GM12878 (cell line): ENCODE results near the gene FKBP15. TPM values are rescaled to one million over a fixed set of nuclear protein-coding genes. Genes with fewer than 3 reads are reported as not detected.

Experiments
- ATAC-seq: fragments of 200-7000 bp; cut with Tn5 transposase; 3 replicates; pipeline ENCODE4 v1.9.1; 2020; ENCODE audit warnings: mild to moderate bottlenecking, moderate library complexity
- BruUV-seq: library from RNA; stranded (reverse); fragments of 400-500 nt; replicated peaks from 2 replicates; lab custom pipeline; 2021; lab: Mats Ljungman, UMichigan
- CTCF ChIA-PET: fragments of 300-600 bp; sonication (Branson Sonifier 250); formaldehyde crosslinking; extraction: SDS; loops from one replicate; lab custom pipeline; 2021; ENCODE audit warnings: inconsistent platforms; lab: Yijun Ruan, JAX
- POLR2A ChIA-PET: fragments of 350-600 bp; formaldehyde crosslinking; extraction: SDS; loops from one replicate; lab custom pipeline; 2021; ENCODE audit warnings: inconsistent platforms; lab: Charles Lee
- RAD21 ChIA-PET: fragments of 300-600 bp; sonication (Branson Sonifier 250); formaldehyde crosslinking; loops from one replicate; lab custom pipeline; 2023; ENCODE audit warnings: antibody characterized with exemption; ENCODE audit not compliant: unreplicated experiment; lab: Charles Lee
- SMC1A ChIA-PET: fragments of 300-600 bp; sonication (Branson Sonifier 250); formaldehyde crosslinking; loops from one replicate; lab custom pipeline; 2023; ENCODE audit not compliant: unreplicated experiment, uncharacterized antibody; lab: Charles Lee
- DNase-seq: peaks from one replicate; pipeline ENCODE4 v3.0.0-alpha.2; 2011; ENCODE audit warnings: low read depth, low spot score
- FAIRE-seq: peaks from 3 replicates; lab custom pipeline; 2011; peaks lifted over from hg19 to GRCh38; lab: Jason Lieb, UNC
- H2AFZ ChIP-seq: 2 replicates; pipeline ENCODE4 v1.6.0; 2011; ENCODE audit warnings: low read depth, low read length, control low read depth; ENCODE audit not compliant: control insufficient read depth
- H3K27ac ChIP-seq: 2 replicates; pipeline ENCODE4 v1.5.1; 2011; ENCODE audit warnings: control low read depth; ENCODE audit not compliant: control insufficient read depth, insufficient read depth
- H3K27me3 ChIP-seq, 2 experiments: replicated peaks in 1 of 2; 2 replicates each; pipeline versions ENCODE4 v1.6.0 to v1.6.1; 2011; ENCODE audit warnings: low read length in 1 of 2; ENCODE audit not compliant: control insufficient read depth in 2 of 2, insufficient read depth in 2 of 2
- H3K36me3 ChIP-seq, 2 experiments: 2 replicates each; pipeline ENCODE4 v1.5.1; 2011; ENCODE audit warnings: low read length in 1 of 2; ENCODE audit not compliant: control insufficient read depth in 2 of 2, insufficient read depth in 2 of 2
- H3K4me1 ChIP-seq: 2 replicates; pipeline ENCODE4 v1.6.1; 2011; ENCODE audit warnings: mild to moderate bottlenecking, low read length, moderate library complexity, mixed read lengths; ENCODE audit not compliant: control insufficient read depth, insufficient read depth
- H3K4me2 ChIP-seq: 2 replicates; pipeline ENCODE4 v1.6.0; 2011; ENCODE audit warnings: control low read depth; ENCODE audit not compliant: control insufficient read depth, insufficient read depth
- H3K4me3 ChIP-seq: fragments of 200-600 bp; sonication (generic); 2 replicates; pipeline ENCODE4 v1.5.1; 2016
- H3K79me2 ChIP-seq: 2 replicates; pipeline ENCODE4 v1.6.0; 2011; ENCODE audit warnings: low read length; ENCODE audit not compliant: control insufficient read depth, insufficient read depth
- H3K9ac ChIP-seq: 2 replicates; pipeline ENCODE4 v1.8.0; 2011; ENCODE audit warnings: low read length, control low read depth, mixed read lengths; ENCODE audit not compliant: control insufficient read depth, insufficient read depth
- H3K9me3 ChIP-seq: replicated peaks from 3 replicates; pipeline ENCODE4 v1.5.1; 2011; ENCODE audit warnings: mild to moderate bottlenecking, low read length; ENCODE audit not compliant: control insufficient read depth, insufficient read depth
- H4K20me1 ChIP-seq: 2 replicates; pipeline ENCODE4 v1.6.0; 2011; ENCODE audit not compliant: control insufficient read depth, insufficient read depth
- BCL3 ChIP-seq: IDR thresholded peaks from 2 replicates; pipeline ENCODE4 v1.6.1; 2011; ENCODE audit warnings: borderline replicate concordance, low read depth, mild to moderate bottlenecking, moderate library complexity, low read length; ENCODE audit not compliant: insufficient read depth, poor library complexity, severe bottlenecking
- BHLHE40 ChIP-seq, 2 experiments: fragments of 450-650 bp in 1 of 2; IDR thresholded peaks; 2 replicates each; pipeline ENCODE4 v1.6.1; 2011 to 2017; ENCODE audit warnings: low read depth in 2 of 2, borderline replicate concordance in 1 of 2, improper control_type of control experiment in 1 of 2, low read length in 1 of 2, mild to moderate bottlenecking in 1 of 2
- FOXM1 ChIP-seq: IDR thresholded peaks from 2 replicates; pipeline ENCODE4 v1.6.1; 2012; ENCODE audit warnings: low read depth, mild to moderate bottlenecking, inconsistent platforms, low read length, moderate library complexity
- IRF4 ChIP-seq: IDR thresholded peaks from 2 replicates; pipeline ENCODE4 v1.6.1; 2011; ENCODE audit warnings: low read depth, low read length
- JUNB ChIP-seq: IDR thresholded peaks from 2 replicates; pipeline ENCODE4 v1.6.1; 2016; ENCODE audit warnings: antibody characterized with exemption, mild to moderate bottlenecking
- LARP7 ChIP-seq: fragments of 450-650 bp; IDR thresholded peaks from 2 replicates; pipeline ENCODE4 v1.6.1; 2017; ENCODE audit warnings: mild to moderate bottlenecking
- SMARCA5 ChIP-seq: fragments of 450-650 bp; IDR thresholded peaks from 2 replicates; pipeline ENCODE4 v1.6.1; 2017; ENCODE audit warnings: mild to moderate bottlenecking
- SMC3 ChIP-seq: IDR thresholded peaks from 2 replicates; pipeline ENCODE4 v1.6.1; 2011; ENCODE audit warnings: low read length, improper control_type of control experiment, borderline replicate concordance
- TARDBP ChIP-seq: IDR thresholded peaks from 2 replicates; pipeline ENCODE4 v1.6.1; 2016; ENCODE audit warnings: borderline replicate concordance
- TBL1XR1 ChIP-seq: IDR thresholded peaks from 2 replicates; pipeline ENCODE4 v1.6.1; 2012; ENCODE audit warnings: low read depth, low read length, improper control_type of control experiment
- TCF3 ChIP-seq: IDR thresholded peaks from 2 replicates; pipeline ENCODE4 v1.6.1; 2012; ENCODE audit warnings: low read depth, mild to moderate bottlenecking, low read length, borderline replicate concordance; ENCODE audit not compliant: insufficient read depth
- WRNIP1 ChIP-seq: IDR thresholded peaks from 2 replicates; pipeline ENCODE4 v1.6.1; 2011; ENCODE audit warnings: low read depth, low read length, improper control_type of control experiment, borderline replicate concordance
- ZNF592 ChIP-seq: fragments of 450-650 bp; IDR thresholded peaks from 2 replicates; pipeline ENCODE4 v1.6.1; 2017; ENCODE audit warnings: mild to moderate bottlenecking, moderate library complexity
- whole genome bisulfite sequencing: methylation state at CpG from one replicate; pipeline ENCODE4 v1.1.6; 2016; ENCODE audit warnings: low lambda C conversion rate; ENCODE audit not compliant: insufficient replicate concordance, insufficient coverage; ENCODE audit errors: missing lambda C conversion rate; 5-methylcytosine and 5-hydroxymethylcytosine counted together
- in situ Hi-C: fragments of 300-500 bp; cut with MboI; formaldehyde crosslinking; loops from 9 replicates; pipeline ENCODE4 v1.14.3; 2018; ENCODE audit warnings: mixed read lengths
- intact Hi-C: fragments of 100-400 bp; cut with micrococcal nuclease; formaldehyde crosslinking; loops from one replicate; pipeline ENCODE4 v1.14.2; 2022; ENCODE audit not compliant: unreplicated experiment
- polyA plus RNA-seq, 11 experiments: library from polyadenylated mRNA; depleted of rRNA in 4 of 11; unstranded in 6 of 11; stranded (reverse) in 5 of 11; fragments of >200 nt; fragmentation: Nextera tagmentation in 4 of 11; fragmentation: Illumina TruSeq in 1 of 11; extraction: Ambion mirVana in 4 of 11; extraction: Trizol in 1 of 11; gene quantifications; 1 replicate in 1 of 11; 2 replicates in 10 of 11; pipeline versions ENCODE4 v1.2.1 to v1.2.3, GENCODE V29; 2011 to 2016; ENCODE audit warnings: inconsistent platforms in 2 of 11, missing spikeins in 2 of 11, low read depth in 1 of 11
- total RNA-seq, 4 experiments: library from RNA; depleted of rRNA in 3 of 4; stranded (reverse); fragments of >200 nt in 3 of 4; fragmentation: Illumina TruSeq in 1 of 4; extraction: Trizol in 1 of 4; gene quantifications; 2 replicates each; pipeline versions ENCODE4 v1.2.1 to v1.2.3, GENCODE V29; 2013 to 2021

The FKBP15 gene
- total and polyA plus RNA-seq, 10 of the 15 experiments (the other 5 are each of a cell fraction or from before 2014, with no cell fraction given), result 5.0 to 53.4 (median 21.2) TPM

GRCh38 chr9:113150670-113151611, 70.1 kb downstream of the FKBP15 start, which contains the start of gene SLC31A2:
Gene SLC31A2 (plus strand): TSS chr9:113151007. CDS start chr9:113151075, 68 bp downstream.
- H3K27ac ChIP-seq, result no peak within 1 kb of the TSS
- RAD21 ChIA-PET, result interaction anchor here (1.4 kb wide), 2 partner anchors 29 to 30 kb away, joined by 3 to 4 read pairs; no protein-coding TSS in a partner anchor
- H4K20me1 ChIP-seq, result no peaks in the 10 kb centered on the region; the same call in 1 of the 2 replicates
- no peaks in the 10 kb centered on the region for H3K79me2 ChIP-seq
- CTCF ChIA-PET, result interaction anchor here (0.9 to 3.6 kb wide), 6 partner anchors 9 to 507 kb away, joined by 3 to 16 read pairs (median 4); partner anchors contain the start of genes CDC26 and PRPF4
- intact Hi-C loops (no loop called here), in situ Hi-C loops (no loop called here)
- peak within 1 kb of the TSS; percentile 67 for H3K4me3 ChIP-seq
- DNase-seq (peak; percentile 7), FAIRE-seq (peak; percentile 77), ATAC-seq (peak; percentile 98)
- peak within 1 kb of the TSS; percentile 61; the same call in 1 of the 2 replicates for H3K9ac ChIP-seq
- no TSS peak for BruUV-seq
- H3K36me3 ChIP-seq, result no peaks in the 10 kb centered on the region
- H3K4me1 ChIP-seq, result no peaks in the 10 kb centered on the region
- H3K9me3 ChIP-seq, result no peaks in the 10 kb centered on the region
- 7% methylated on average over 70 of the region's 87 CpGs for WGBS
- SMC1A ChIA-PET, result interaction anchor here (1.0 to 2.3 kb wide), 3 partner anchors 69 to 507 kb away, joined by 3 to 8 read pairs (median 4); no protein-coding TSS in a partner anchor
- H3K4me2 ChIP-seq, result peak within 1 kb of the TSS; percentile 97
- no peaks in the 10 kb centered on the region for H3K27me3 ChIP-seq
- POLR2A ChIA-PET, result interaction anchor here (0.5 to 1.7 kb wide), 3 partner anchors 70 to 614 kb away, joined by 3 to 6 read pairs (median 5); partner anchors contain the start of genes FKBP15 and SLC31A1
- H2AFZ ChIP-seq, result peak within 1 kb of the TSS; percentile 89
- 0 out of 2 replicates have a peak, but pooled peaks have one; percentile 57 for TF ChIP-seq LARP7
- no peak for TF ChIP-seq WRNIP1
- no peak for TF ChIP-seq TARDBP
- no peak for TF ChIP-seq ZNF592
- no peak for TF ChIP-seq SMARCA5
- no peak for TF ChIP-seq SMC3
- no peak for TF ChIP-seq FOXM1
- no peak for TF ChIP-seq BCL3
- TF ChIP-seq BHLHE40 (IDR thresholded peaks at IDR 0.05; ENCODE audit: borderline replicate concordance in 1 of 2, low read depth in 2 of 2, low read length in 1 of 2), result peak in 1 of 2 experiments; percentile 43; a peak in 2 of 4 replicates
- TF ChIP-seq TBL1XR1, result no peak
- TF ChIP-seq TCF3, result no peak
- TF ChIP-seq IRF4, result no peak
- TF ChIP-seq JUNB, result no peak
